GM19035 (cell line): ENCODE data around the gene TAS2R3.

Source experiments
- ATAC-seq: cut with Tn5 transposase; IDR thresholded peaks from one replicate; pipeline ENCODE4 v1.9.1; 2021; ENCODE audit not compliant: unreplicated experiment

TAS2R3 gene

DNA sequence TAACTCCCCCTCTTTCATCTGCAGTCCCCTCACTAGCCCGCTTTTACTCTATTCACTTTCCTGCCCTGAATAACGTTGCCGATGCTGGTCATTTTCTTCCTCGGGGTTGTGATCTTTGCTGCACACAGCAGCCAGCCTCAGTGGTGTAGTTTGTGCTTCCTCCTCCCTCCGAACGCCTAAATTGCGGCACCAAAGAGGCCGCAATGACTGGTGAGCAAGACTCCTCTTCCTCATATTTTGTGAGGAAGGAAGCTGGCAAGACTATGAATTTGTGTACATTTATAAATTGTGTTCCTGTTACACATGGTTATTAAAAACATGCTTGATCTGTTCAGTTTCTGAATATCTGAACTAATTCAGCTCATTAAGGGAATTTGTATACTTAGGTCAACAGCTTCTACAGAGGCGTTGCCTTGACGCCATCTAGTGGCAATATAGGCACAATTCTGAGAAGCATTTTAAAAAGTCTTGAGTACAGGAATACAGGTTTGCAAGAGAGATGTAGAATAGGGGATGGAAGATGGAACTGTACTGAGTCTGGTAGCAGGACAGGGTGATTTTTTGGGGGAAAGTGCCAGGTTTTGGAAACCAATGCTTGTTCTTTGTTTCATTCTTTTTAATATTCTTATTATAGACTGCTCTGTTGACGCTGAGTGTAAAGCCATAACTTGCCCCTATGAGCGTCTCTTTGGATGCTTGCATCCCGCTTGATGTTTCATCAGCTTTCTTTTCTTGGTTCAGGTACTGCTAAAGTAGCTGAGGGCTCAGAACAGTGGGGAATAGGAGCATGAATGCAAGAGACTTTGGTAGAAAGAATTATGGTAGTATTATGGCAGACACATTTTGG lies 22.0 kb downstream of the TAS2R3 start:
- ATAC-seq, result peak; percentile 87

- no peak for ATAC-seq
Observed at GRCh38 chr7:141788296-141788695, 24.4 kb downstream of the TAS2R3 start.

- ATAC-seq, result no peak
Observed at GRCh38 chr7:141789917-141790316, 26.0 kb downstream of the TAS2R3 start, which contains the start of gene TAS2R5. TSS of gene TAS2R5 (plus strand) at chr7:141790217. CDS start at chr7:141790362, 145 bp downstream.

- ATAC-seq, result no peak
Observed at GRCh38 chr7:141792526-141792925, 28.6 kb downstream of the TAS2R3 start.
